ENCODE results near the gene CSPG4.
"Not testable (repeated sequence)": the region's sequence is repeated elsewhere in the genome, so short reads cannot be mapped to it uniquely, and the experiment has no call there.

CSPG4 gene

DNA sequence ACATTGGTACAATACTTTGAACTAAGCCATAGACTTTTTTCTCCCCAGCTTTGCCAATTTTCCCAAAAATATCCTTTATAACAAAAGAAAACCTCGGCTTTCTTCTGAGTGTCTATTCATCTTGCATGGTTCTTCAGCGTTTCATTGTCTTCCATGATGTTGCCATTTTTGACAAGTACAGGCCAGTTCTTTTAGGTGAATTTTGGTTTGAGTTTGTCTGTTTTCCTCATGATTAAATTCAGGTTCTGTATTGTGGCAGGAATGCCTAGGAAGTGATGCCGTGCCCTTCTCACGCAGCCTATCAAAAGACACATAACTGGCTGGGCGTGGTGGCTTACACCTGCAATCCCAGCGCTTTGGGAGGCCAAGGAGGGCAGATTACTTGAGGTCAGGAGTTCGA, 7.6 kb upstream of the CSPG4 start:
- in situ Hi-C loops (cut with HindIII; ENCODE audit: low sequenced_read_pairs) = no loop called here
- no peak overlapping the region for H3K4me3 ChIP-seq (ENCODE audit: low read depth, low read length)
- no peak for DNase-seq (ENCODE audit: low read depth)
- TF ChIP-seq, protein P1, sequence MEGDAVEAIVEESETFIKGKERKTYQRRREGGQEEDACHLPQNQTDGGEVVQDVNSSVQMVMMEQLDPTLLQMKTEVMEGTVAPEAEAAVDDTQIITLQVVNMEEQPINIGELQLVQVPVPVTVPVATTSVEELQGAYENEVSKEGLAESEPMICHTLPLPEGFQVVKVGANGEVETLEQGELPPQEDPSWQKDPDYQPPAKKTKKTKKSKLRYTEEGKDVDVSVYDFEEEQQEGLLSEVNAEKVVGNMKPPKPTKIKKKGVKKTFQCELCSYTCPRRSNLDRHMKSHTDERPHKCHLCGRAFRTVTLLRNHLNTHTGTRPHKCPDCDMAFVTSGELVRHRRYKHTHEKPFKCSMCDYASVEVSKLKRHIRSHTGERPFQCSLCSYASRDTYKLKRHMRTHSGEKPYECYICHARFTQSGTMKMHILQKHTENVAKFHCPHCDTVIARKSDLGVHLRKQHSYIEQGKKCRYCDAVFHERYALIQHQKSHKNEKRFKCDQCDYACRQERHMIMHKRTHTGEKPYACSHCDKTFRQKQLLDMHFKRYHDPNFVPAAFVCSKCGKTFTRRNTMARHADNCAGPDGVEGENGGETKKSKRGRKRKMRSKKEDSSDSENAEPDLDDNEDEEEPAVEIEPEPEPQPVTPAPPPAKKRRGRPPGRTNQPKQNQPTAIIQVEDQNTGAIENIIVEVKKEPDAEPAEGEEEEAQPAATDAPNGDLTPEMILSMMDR (IDR thresholded peaks at IDR 0.05; ENCODE audit: low read depth, low read length, missing control alignments) = no peak

DNA sequence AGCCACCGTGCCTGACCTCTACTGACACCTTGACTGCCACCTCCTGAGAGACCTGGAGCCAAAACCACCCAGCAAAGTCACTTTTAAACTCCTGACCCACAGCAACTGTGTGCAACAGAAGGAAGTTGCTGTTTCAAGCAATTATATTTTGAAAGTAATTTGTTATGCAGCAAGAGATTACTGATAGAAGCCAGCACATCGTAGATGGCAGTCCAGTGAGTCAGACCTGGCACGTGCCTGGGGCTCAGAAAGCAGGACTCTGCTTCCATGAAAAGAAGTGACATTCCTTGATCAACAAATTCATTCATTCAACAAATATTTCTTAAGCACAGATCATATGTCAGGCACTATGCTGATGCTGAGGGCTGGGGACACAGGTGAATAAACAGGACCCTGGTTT, 5.7 kb upstream of the CSPG4 start:
- in situ Hi-C loops (cut with HindIII; ENCODE audit: low sequenced_read_pairs) = no loop called here
- no peak for DNase-seq (ENCODE audit: low read depth)

DNA sequence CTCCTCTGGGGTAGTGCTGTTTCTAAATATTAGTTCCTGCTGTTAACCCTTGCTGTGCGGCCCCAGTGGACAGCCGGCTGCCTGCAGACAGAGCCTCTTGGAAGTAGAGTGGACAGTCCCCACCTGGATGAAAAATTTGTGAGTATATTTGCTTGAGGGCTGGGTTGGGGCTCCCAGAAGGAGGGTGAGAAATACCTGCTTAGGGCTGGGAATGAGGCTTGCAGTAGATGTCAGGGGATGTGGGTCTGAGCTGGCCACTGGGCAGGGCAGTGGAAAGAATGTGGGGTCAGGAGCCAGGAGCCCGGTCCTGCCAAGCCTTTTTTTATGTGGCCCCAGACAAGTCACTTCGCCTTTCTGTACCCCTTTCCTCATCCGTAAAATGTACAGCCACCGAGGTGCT, 4.4 kb upstream of the CSPG4 start:
- H3K4me3 ChIP-seq (ENCODE audit: low read depth, low read length); DNase-seq (ENCODE audit: low read depth); in situ Hi-C loops (cut with HindIII; ENCODE audit: low sequenced_read_pairs): not testable (repeated sequence)

More for the DNA sequence above, 5.7 kb upstream of the CSPG4 start:
- no peak overlapping the region for H3K4me3 ChIP-seq (ENCODE audit: low read depth, low read length)
- TF ChIP-seq, protein P1 (IDR thresholded peaks at IDR 0.05; ENCODE audit: low read depth, low read length, missing control alignments) = no peak

DNA sequence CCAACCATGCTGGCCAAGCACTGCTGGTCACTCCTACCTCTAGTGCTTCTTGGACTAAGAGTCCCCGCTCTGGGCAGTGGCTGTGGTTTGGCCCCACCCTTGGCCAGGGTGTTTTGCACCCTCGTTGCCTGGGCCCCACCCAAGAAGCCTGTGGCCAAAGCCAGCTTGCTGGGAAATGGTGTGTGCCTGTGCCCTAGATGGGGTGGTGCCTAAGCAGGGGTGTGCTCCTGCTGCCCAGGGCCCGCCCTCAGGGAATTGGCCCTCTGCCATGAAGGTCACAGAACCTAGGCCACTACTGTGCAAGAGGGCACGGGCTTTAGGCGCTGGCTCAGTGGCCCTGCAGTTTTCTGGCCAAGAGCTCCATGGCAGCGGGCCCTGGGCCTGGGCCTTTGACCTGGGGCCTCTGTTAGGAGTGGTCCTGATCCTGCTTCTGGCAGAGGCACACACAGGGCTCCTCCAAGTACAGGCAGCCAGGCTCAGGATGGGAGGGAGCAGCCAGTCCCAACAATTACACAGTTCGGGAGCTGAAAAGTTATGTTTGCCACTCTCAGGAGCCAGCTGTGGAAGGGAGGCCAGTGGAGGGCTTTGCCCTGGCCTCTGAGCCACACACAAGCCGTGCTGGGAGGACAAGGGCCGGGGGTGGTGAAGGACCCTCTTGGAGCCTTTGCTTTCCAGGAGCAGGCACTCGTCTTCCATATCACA, 3.8 kb upstream of the CSPG4 start:
- in situ Hi-C loops (cut with HindIII; ENCODE audit: low sequenced_read_pairs); H3K4me3 ChIP-seq (ENCODE audit: low read depth, low read length); DNase-seq (ENCODE audit: low read depth): not testable (repeated sequence)

DNA sequence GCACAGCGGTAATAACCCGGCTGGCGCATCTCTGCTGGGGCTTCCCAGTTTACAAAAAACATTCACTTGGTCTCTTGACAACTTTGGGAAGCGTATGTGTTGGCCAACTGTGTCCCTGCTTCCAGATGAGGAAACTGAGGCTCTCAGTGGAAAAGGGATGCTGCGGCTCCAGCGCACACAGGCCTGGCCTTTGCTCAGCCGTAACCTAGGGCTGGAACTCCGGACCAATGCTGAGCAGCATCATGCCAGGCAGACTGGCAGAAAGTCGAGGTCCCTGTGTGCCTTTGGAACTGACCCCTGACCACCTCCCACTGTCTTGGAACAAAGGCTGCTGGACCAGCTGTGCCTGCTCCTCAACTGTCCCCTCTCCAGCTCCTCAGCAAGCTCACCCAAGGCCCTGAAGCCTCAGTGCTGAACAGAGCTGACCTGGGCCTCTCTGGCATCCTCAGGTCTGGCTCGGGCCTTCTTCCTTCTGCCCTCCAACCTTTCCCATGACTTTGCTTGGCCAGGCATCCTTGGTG, 2.7 kb upstream of the CSPG4 start:
- DNase-seq (ENCODE audit: low read depth); H3K4me3 ChIP-seq (ENCODE audit: low read depth, low read length); in situ Hi-C loops (cut with HindIII; ENCODE audit: low sequenced_read_pairs): not testable (repeated sequence)

DNA sequence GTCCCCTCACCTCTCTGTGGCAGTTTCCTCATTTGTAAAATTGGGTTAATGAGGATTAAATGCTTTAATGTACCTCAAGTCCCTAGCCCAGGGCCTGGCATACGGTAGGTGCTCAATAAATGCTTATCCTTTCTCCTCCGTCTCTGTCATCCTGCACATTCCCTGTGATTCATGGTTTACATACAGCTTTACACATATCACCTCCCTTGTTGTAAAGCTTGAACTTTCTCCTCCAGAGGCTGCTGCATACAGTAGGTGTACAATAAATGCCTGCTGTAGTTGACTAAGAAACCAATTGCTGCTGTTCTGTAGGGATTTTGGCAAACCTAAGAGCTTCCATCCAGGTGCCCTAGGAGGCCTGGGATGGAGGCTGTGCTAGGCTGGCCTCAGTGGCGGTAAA, 1.5 kb upstream of the CSPG4 start:
- TF ChIP-seq, protein P1 (IDR thresholded peaks at IDR 0.05; ENCODE audit: low read depth, low read length, missing control alignments) = no peak
- no peak overlapping the region for H3K4me3 ChIP-seq (ENCODE audit: low read depth, low read length)
- DNase-seq (ENCODE audit: low read depth) = no peak
- in situ Hi-C loops (cut with HindIII; ENCODE audit: low sequenced_read_pairs) = no loop called here

DNA sequence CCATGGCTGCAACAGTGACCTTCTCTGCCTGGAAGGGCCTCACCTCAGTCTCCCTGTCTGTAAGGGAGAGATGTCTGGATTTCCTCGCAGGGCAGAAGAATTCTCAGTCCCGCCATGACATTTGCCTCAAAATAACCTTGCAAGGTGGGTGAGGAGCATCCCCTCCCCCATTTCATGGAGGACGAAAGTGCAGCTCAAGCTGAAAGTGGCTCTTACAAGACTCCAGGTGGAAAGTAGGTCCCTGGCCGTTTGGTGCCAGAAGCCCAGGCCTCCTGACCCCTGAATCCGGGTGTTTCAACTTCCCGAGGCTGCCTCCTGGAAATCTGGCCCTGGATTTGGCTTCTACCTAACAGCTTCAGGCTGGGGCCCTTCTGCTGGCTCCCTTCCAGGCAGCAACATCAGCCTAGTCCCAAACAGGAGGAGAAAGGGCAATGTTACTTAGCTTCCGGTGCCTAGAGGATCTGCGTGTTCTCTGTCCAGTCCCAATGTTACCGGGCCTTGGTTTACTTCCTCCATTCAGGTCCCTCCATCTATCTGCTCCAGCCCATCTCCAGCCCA, 769 bp upstream of the CSPG4 start:
- H3K4me3 ChIP-seq (ENCODE audit: low read depth, low read length) = no peak overlapping the region
- in situ Hi-C loops (cut with HindIII; ENCODE audit: low sequenced_read_pairs) = no loop called here
- TF ChIP-seq, protein P1 (IDR thresholded peaks at IDR 0.05; ENCODE audit: low read depth, low read length, missing control alignments) = no peak

DNA sequence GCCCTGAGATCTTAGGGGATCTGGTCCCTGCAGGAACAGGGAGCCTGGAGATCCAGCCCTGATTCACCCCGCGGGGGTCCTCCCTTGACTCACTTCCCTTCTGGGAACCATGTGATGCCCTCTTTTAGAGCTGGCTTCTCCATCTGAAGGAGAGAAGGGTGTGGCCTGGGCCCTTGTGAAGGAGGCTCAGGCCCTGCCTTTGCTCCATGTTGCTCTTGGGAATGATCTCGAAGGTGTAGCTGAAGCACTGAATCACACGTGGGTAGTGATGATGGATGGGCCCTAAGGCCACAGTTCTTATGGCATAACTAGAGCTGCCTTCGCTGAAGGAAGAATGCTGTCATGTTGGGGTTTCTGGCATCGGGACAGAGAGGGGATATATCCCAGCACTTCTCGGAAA, 1.2 kb downstream of the CSPG4 start:
- H3K4me3 ChIP-seq (ENCODE audit: low read depth, low read length) = peak overlapping the region; percentile 65
- in situ Hi-C loops (cut with HindIII; ENCODE audit: low sequenced_read_pairs); DNase-seq (ENCODE audit: low read depth): not testable (repeated sequence)

More for the DNA sequence above, 769 bp upstream of the CSPG4 start:
- DNase-seq (ENCODE audit: low read depth) = no peak

DNA sequence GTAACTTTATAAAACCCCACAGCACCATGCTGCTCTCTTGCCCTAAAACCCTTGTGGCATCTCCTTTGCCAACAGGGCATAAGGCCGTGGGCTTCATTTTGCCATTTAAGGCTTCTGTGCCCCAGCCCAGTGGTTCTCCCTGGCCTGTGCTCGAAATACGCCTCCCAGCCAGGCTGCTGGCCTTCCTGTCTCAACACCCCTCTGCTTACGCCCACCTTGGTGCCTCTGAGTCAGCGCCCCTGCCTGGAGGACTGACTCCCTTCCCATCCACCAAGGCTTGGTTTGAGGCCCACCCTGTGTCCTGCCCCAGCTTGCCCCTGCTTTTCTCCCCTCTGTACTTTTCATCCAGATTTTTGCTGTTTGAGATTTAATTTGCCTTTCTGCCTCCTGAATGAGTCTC, 1.8 kb downstream of the CSPG4 start:
- DNase-seq (ENCODE audit: low read depth); H3K4me3 ChIP-seq (ENCODE audit: low read depth, low read length); in situ Hi-C loops (cut with HindIII; ENCODE audit: low sequenced_read_pairs): not testable (repeated sequence)

DNA sequence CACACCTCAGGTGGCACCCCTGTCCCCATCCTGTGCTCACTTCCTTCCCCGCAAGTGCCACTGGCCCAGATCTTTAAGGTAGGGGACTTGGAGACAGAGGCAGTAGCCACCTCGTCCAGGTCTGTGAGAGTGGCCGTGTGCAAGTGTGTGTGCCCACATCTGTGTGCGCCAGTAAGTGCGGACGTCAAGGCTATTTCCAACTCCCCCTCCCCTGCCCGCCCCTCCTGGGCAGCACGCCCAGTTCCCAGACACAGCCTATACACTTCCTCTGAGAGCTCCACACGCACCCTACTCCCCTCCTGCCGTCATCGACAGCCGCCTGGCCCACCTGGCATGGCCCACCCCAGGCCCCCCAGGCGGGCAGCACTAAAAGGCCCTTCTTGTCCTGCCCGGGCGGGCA, 3.2 kb downstream of the CSPG4 start:
- DNase-seq (ENCODE audit: low read depth); H3K4me3 ChIP-seq (ENCODE audit: low read depth, low read length); in situ Hi-C loops (cut with HindIII; ENCODE audit: low sequenced_read_pairs): not testable (repeated sequence)
